Measurements from ENCODE around the gene ALKBH8.
A peak's percentile ranks its signal among the peaks of the same experiment; 100 is the strongest.
"Not testable (repeated sequence)": the region's sequence is repeated elsewhere in the genome, so short reads cannot be mapped to it uniquely, and the experiment has no call there.

ALKBH8 gene

GRCh38 chr11:107565219-107565937 is at the start of gene ALKBH8:
TSS of gene ALKBH8 (minus strand) at chr11:107565735. CDS start at chr11:107560893, 4,842 bp downstream.
- DNase-seq = peak; percentile 86

- no peak for DNase-seq
Measured at GRCh38 chr11:107612445-107612844, 46.9 kb upstream of the ALKBH8 start.

- no peak for DNase-seq
Measured at GRCh38 chr11:107609400-107610218, 44.1 kb upstream of the ALKBH8 start.

- no peak for DNase-seq
Measured at GRCh38 chr11:107608809-107609208, 43.3 kb upstream of the ALKBH8 start.

- DNase-seq = no peak
Measured at GRCh38 chr11:107606141-107606540, 40.6 kb upstream of the ALKBH8 start.

GRCh38 chr11:107605061-107606006 is 39.8 kb upstream of the ALKBH8 start:
- DNase-seq = no peak

- no peak for DNase-seq
Measured at GRCh38 chr11:107598225-107599139, 32.9 kb upstream of the ALKBH8 start.

GRCh38 chr11:107594736-107595135 is 29.2 kb upstream of the ALKBH8 start:
- no peak for DNase-seq

- no peak for DNase-seq
Measured at GRCh38 chr11:107593951-107594350, 28.4 kb upstream of the ALKBH8 start.

GRCh38 chr11:107592813-107593212 is 27.3 kb upstream of the ALKBH8 start:
- peak; percentile 34 for DNase-seq

GRCh38 chr11:107592231-107592590 is 26.7 kb upstream of the ALKBH8 start:
- peak; percentile 27 for DNase-seq

- peak; percentile 49 for DNase-seq
Measured at GRCh38 chr11:107591378-107592230, 26.1 kb upstream of the ALKBH8 start.

GRCh38 chr11:107590460-107591377 is 25.2 kb upstream of the ALKBH8 start, which contains the start of gene ELMOD1:
TSS of gene ELMOD1 (plus strand) at chr11:107591147. CDS start at chr11:107618190, 27,043 bp downstream.
- DNase-seq = peak; percentile 73

GRCh38 chr11:107587306-107587979 is 21.9 kb upstream of the ALKBH8 start:
- DNase-seq = no peak

GRCh38 chr11:107583629-107584195 is 18.2 kb upstream of the ALKBH8 start:
- DNase-seq = no peak

- no peak for DNase-seq
Measured at GRCh38 chr11:107581147-107581546, 15.6 kb upstream of the ALKBH8 start.

- DNase-seq = not testable (repeated sequence)
Measured at GRCh38 chr11:107579169-107579568, 13.6 kb upstream of the ALKBH8 start.

- DNase-seq = no peak
Measured at GRCh38 chr11:107577346-107577711, 11.8 kb upstream of the ALKBH8 start.

All from right hindlimb (tissue), 1 donor.